Calu3 (cell line): Measurements from ENCODE around the gene SEMA6B. TPM values are rescaled to one million over a fixed set of nuclear protein-coding genes. Genes with fewer than 3 reads are reported as not detected.

ENCODE experiments used
- BruUV-seq: library from RNA; stranded (reverse); fragments of 400-500 nt; replicated peaks from 2 replicates; lab custom pipeline; 2021; lab: Mats Ljungman, UMichigan
- CTCF ChIA-PET: fragments of 300-600 bp; sonication (Branson Sonifier 250); formaldehyde crosslinking; loops from one replicate; lab custom pipeline; 2022; ENCODE audit warnings: antibody characterized with exemption; lab: Charles Lee
- DNase-seq: peaks from one replicate; pipeline ENCODE4 v3.0.0; 2022
- H3K27ac Mint-ChIP-seq: one replicate; pipeline ENCODE4 v1.8.0; 2022; ENCODE audit warnings: mixed read lengths; ENCODE audit not compliant: unreplicated experiment
- H3K27me3 Mint-ChIP-seq: one replicate; pipeline ENCODE4 v1.8.0; 2022; ENCODE audit warnings: mixed read lengths; ENCODE audit not compliant: unreplicated experiment
- H3K36me3 Mint-ChIP-seq: one replicate; pipeline ENCODE4 v1.8.0; 2022; ENCODE audit warnings: mild to moderate bottlenecking, moderate library complexity, mixed read lengths; ENCODE audit not compliant: insufficient read depth, unreplicated experiment
- H3K4me1 Mint-ChIP-seq: one replicate; pipeline ENCODE4 v1.8.0; 2022; ENCODE audit warnings: mild to moderate bottlenecking, low read depth, mixed read lengths; ENCODE audit not compliant: unreplicated experiment
- H3K4me3 Mint-ChIP-seq: one replicate; pipeline ENCODE4 v1.8.0; 2022; ENCODE audit warnings: mild to moderate bottlenecking, low read depth, moderate library complexity, mixed read lengths; ENCODE audit not compliant: unreplicated experiment
- H3K9me3 Mint-ChIP-seq: one replicate; pipeline ENCODE4 v1.8.0; 2022; ENCODE audit warnings: low read depth, mixed read lengths; ENCODE audit not compliant: unreplicated experiment
- CTCF ChIP-seq: fragments of 200-600 bp; IDR thresholded peaks from one replicate; pipeline ENCODE4 v1.8.0; 2022; ENCODE audit warnings: antibody characterized with exemption; ENCODE audit not compliant: unreplicated experiment
- intact Hi-C: fragments of 100-400 bp; cut with micrococcal nuclease; formaldehyde crosslinking; loops from one replicate; pipeline ENCODE4 v1.10.0; 2022; ENCODE audit not compliant: unreplicated experiment
- total RNA-seq: library from RNA; stranded (reverse); gene quantifications from 2 replicates; pipeline ENCODE4 v1.2.3, GENCODE V29; 2022

The SEMA6B gene
- total RNA-seq, 1 experiment from 2014 or later, result 0.21 TPM

- no TSS peak for BruUV-seq
- CTCF ChIA-PET, result interaction anchor here (0.7 kb wide), 1 partner anchor 177 kb away, joined by 4 read pairs; no protein-coding TSS in a partner anchor
These were observed 28.0 kb upstream of the SEMA6B start for GRCh38 chr19:4587527-4587926.

GRCh38 chr19:4586691-4587090 lies 27.2 kb upstream of the SEMA6B start:
- H3K4me3 Mint-ChIP-seq, result no peak overlapping the region
- CTCF ChIA-PET, result interaction anchor here (0.7 kb wide), 1 partner anchor 178 kb away, joined by 4 read pairs; no protein-coding TSS in a partner anchor
- no peak for DNase-seq
- no peak for TF ChIP-seq CTCF
- peaks cover 5% of the 10 kb centered on the region for H3K36me3 Mint-ChIP-seq
- intact Hi-C loops, result no loop called here
- H3K27ac Mint-ChIP-seq, result no peak overlapping the region
- no TSS peak for BruUV-seq
- H3K27me3 Mint-ChIP-seq, result peaks cover 51% of the 10 kb centered on the region
- H3K9me3 Mint-ChIP-seq, result no peaks in the 10 kb centered on the region
- peaks cover 15% of the 10 kb centered on the region for H3K4me1 Mint-ChIP-seq

More at GRCh38 chr19:4587527-4587926, 28.0 kb upstream of the SEMA6B start:
- Mint-ChIP-seq H3K4me1 (peaks cover 9% of the 10 kb centered on the region), H3K36me3 (no peaks in the 10 kb centered on the region), H3K27ac (no peak overlapping the region), H3K27me3 (peaks cover 51% of the 10 kb centered on the region), H3K9me3 (no peaks in the 10 kb centered on the region), H3K4me3 (no peak overlapping the region)
- no peak for DNase-seq
- no peak for TF ChIP-seq CTCF
- intact Hi-C loops, result no loop called here

GRCh38 chr19:4586245-4586644 lies 26.8 kb upstream of the SEMA6B start:
- Mint-ChIP-seq H3K27ac (no peak overlapping the region), H3K27me3 (peaks cover 49% of the 10 kb centered on the region), H3K4me3 (no peak overlapping the region), H3K4me1 (peaks cover 11% of the 10 kb centered on the region), H3K9me3 (no peaks in the 10 kb centered on the region), H3K36me3 (peaks cover 5% of the 10 kb centered on the region)
- intact Hi-C loops, result no loop called here
- BruUV-seq, result no TSS peak
- DNase-seq, result no peak
- CTCF ChIA-PET, result no interaction called here
- TF ChIP-seq CTCF, result no peak

- CTCF ChIA-PET, result no interaction called here
- H3K27me3 Mint-ChIP-seq, result peaks cover 43% of the 10 kb centered on the region
- H3K9me3 Mint-ChIP-seq, result no peaks in the 10 kb centered on the region
- TF ChIP-seq CTCF, result no peak
- no peak for DNase-seq
- H3K27ac Mint-ChIP-seq, result no peak overlapping the region
- intact Hi-C loops, result no loop called here
- H3K36me3 Mint-ChIP-seq, result peaks cover 5% of the 10 kb centered on the region
- no peak overlapping the region for H3K4me3 Mint-ChIP-seq
- no TSS peak for BruUV-seq
- peaks cover 11% of the 10 kb centered on the region for H3K4me1 Mint-ChIP-seq
These were observed 26.1 kb upstream of the SEMA6B start for GRCh38 chr19:4585556-4585955.
